Measurements from ENCODE around the gene TSPAN9. TPM values are rescaled to one million over a fixed set of nuclear protein-coding genes. Genes with fewer than 3 reads are reported as not detected.

TSPAN9 gene
- total RNA-seq, 1 donor from 2014 or later = 7.8 TPM

- no peaks in the 10 kb centered on the region for H3K9me3 ChIP-seq (ENCODE audit: low read depth)
- no peaks in the 10 kb centered on the region for H3K36me3 Mint-ChIP-seq
- DNase-seq (ENCODE audit: low spot score) = no peak
- no peaks in the 10 kb centered on the region for H3K9me3 Mint-ChIP-seq
- H3K79me2 ChIP-seq (ENCODE audit: low read depth) = no peaks in the 10 kb centered on the region
- H3K27me3 ChIP-seq = peaks cover 5% of the 10 kb centered on the region
- peaks cover 4% of the 10 kb centered on the region for H3F3A ChIP-seq (ENCODE audit: low read depth)
- no peaks in the 10 kb centered on the region for H3K36me3 ChIP-seq
- no peak overlapping the region for H3K27ac Mint-ChIP-seq
- TF ChIP-seq EZH2phosphoT487 (IDR thresholded peaks at IDR 0.05) (no peak), CTCF (IDR thresholded peaks at IDR 0.05) (no peak), EZH2 (IDR thresholded peaks at IDR 0.05) (no peak)
- no peak overlapping the region for H3K27ac ChIP-seq
- no peak overlapping the region for H3K4me3 ChIP-seq
- H3K27me3 Mint-ChIP-seq (ENCODE audit: insufficient read depth, low read depth) = peaks cover 9% of the 10 kb centered on the region
- no peak overlapping the region for H3K9ac ChIP-seq
- no peak overlapping the region for H3K4me2 ChIP-seq
- H3K4me3 Mint-ChIP-seq = no peak overlapping the region
- no peaks in the 10 kb centered on the region for H3K4me1 ChIP-seq
- H4K20me1 ChIP-seq (ENCODE audit: low read depth) = no peaks in the 10 kb centered on the region
- H2AFZ ChIP-seq (replicated peaks) = no peak overlapping the region
- H3K4me1 Mint-ChIP-seq = peaks cover 25% of the 10 kb centered on the region
Measured at GRCh38 chr12:3302401-3303041, 225.3 kb downstream of the TSPAN9 start.

- peaks cover 5% of the 10 kb centered on the region for H3K27me3 ChIP-seq
- no peak overlapping the region for H3K9ac ChIP-seq
- Mint-ChIP-seq H3K4me1 (peaks cover 28% of the 10 kb centered on the region), H3K4me3 (no peak overlapping the region), H3K27me3 (ENCODE audit: insufficient read depth, low read depth) (peaks cover 12% of the 10 kb centered on the region), H3K27ac (no peak overlapping the region), H3K36me3 (no peaks in the 10 kb centered on the region), H3K9me3 (no peaks in the 10 kb centered on the region)
- TF ChIP-seq CTCF (IDR thresholded peaks at IDR 0.05) (peak; percentile 47), EZH2phosphoT487 (IDR thresholded peaks at IDR 0.05) (no peak), EZH2 (IDR thresholded peaks at IDR 0.05) (no peak)
- H3K4me2 ChIP-seq = no peak overlapping the region
- no peaks in the 10 kb centered on the region for H3K79me2 ChIP-seq (ENCODE audit: low read depth)
- DNase-seq (ENCODE audit: low spot score) = peak; percentile 66
- H3F3A ChIP-seq (ENCODE audit: low read depth) = peaks cover 4% of the 10 kb centered on the region
- H4K20me1 ChIP-seq (ENCODE audit: low read depth) = no peaks in the 10 kb centered on the region
- no peaks in the 10 kb centered on the region for H3K4me1 ChIP-seq
- H3K36me3 ChIP-seq = no peaks in the 10 kb centered on the region
- no peaks in the 10 kb centered on the region for H3K9me3 ChIP-seq (ENCODE audit: low read depth)
- H2AFZ ChIP-seq (replicated peaks) = no peak overlapping the region
- no peak overlapping the region for H3K27ac ChIP-seq
- H3K4me3 ChIP-seq = no peak overlapping the region
Measured at GRCh38 chr12:3303410-3304136, 226.4 kb downstream of the TSPAN9 start.

- peak overlapping the region; percentile 30 for H3K27ac Mint-ChIP-seq
Measured at GRCh38 chr12:3304436-3305165, 227.4 kb downstream of the TSPAN9 start.

More at GRCh38 chr12:3304436-3305165, 227.4 kb downstream of the TSPAN9 start:
- no peak for DNase-seq (ENCODE audit: low spot score)
- Mint-ChIP-seq H3K9me3 (no peaks in the 10 kb centered on the region), H3K4me1 (peaks cover 28% of the 10 kb centered on the region), H3K27me3 (ENCODE audit: insufficient read depth, low read depth) (peaks cover 11% of the 10 kb centered on the region), H3K4me3 (no peak overlapping the region), H3K36me3 (no peaks in the 10 kb centered on the region)
- no peak overlapping the region for H3K4me2 ChIP-seq
- no peaks in the 10 kb centered on the region for H4K20me1 ChIP-seq (ENCODE audit: low read depth)
- no peak overlapping the region for H2AFZ ChIP-seq (replicated peaks)
- H3K27ac ChIP-seq = no peak overlapping the region
- no peaks in the 10 kb centered on the region for H3K4me1 ChIP-seq
- H3K79me2 ChIP-seq (ENCODE audit: low read depth) = no peaks in the 10 kb centered on the region
- TF ChIP-seq EZH2 (IDR thresholded peaks at IDR 0.05) = no peak
- TF ChIP-seq EZH2phosphoT487 (IDR thresholded peaks at IDR 0.05) = no peak
- TF ChIP-seq CTCF (IDR thresholded peaks at IDR 0.05) = no peak
- H3K27me3 ChIP-seq = peaks cover 1% of the 10 kb centered on the region
- H3K9me3 ChIP-seq (ENCODE audit: low read depth) = no peaks in the 10 kb centered on the region
- H3K9ac ChIP-seq = no peak overlapping the region
- peaks cover 4% of the 10 kb centered on the region for H3F3A ChIP-seq (ENCODE audit: low read depth)
- no peaks in the 10 kb centered on the region for H3K36me3 ChIP-seq
- no peak overlapping the region for H3K4me3 ChIP-seq
